ENCODE results near the gene GASK1A.

GRCh38 chr3:43087249-43087776 lies 108.2 kb downstream of the GASK1A start:
- TF ChIP-seq ZZZ3 (IDR thresholded peaks at IDR 0.05; ENCODE audit: control insufficient read depth, insufficient read length, low read depth) (no peak), ZBED1 (IDR thresholded peaks at IDR 0.05; ENCODE audit: borderline replicate concordance) (no peak), CTCF (IDR thresholded peaks at IDR 0.05 in 2 of 3, conservative IDR thresholded peaks at IDR 0.05 in 1 of 3; ENCODE audit: control insufficient read depth in 2 of 3, extremely low read depth in 1 of 3, insufficient read depth in 1 of 3, low read depth in 3 of 3, low read length in 3 of 3) (peak in 2 of 3 experiments; percentile 12 to 20; a peak in 1 of 6 replicates), EZH2 (IDR thresholded peaks at IDR 0.05; ENCODE audit: borderline replicate concordance, control insufficient read depth, low read depth, low read length) (no peak)

Data from GM12878 (cell line).